ENCODE data around the gene FDXACB1.

DNA sequence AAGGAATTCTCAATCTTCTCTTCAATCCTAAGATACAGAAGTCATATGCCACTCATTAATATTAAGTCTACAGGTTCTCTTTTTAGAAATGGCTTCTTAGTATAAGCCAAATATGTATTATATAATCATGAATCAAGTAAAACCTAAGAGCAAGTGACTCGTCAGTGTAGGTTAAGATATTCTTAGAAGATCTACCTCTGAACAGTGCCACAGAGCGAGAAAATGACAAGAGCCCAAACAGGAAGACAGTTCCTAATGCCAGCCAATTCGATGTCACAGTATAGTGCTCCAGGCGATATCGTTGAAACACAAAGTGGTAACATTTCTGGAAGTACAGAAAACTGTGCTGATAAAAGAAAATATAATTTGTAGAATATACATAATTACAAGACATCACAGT, 40.9 kb downstream of the FDXACB1 start:
- TF ChIP-seq POLR2AphosphoS5 (IDR thresholded peaks at IDR 0.05), result no peak
- TF ChIP-seq, protein P1, sequence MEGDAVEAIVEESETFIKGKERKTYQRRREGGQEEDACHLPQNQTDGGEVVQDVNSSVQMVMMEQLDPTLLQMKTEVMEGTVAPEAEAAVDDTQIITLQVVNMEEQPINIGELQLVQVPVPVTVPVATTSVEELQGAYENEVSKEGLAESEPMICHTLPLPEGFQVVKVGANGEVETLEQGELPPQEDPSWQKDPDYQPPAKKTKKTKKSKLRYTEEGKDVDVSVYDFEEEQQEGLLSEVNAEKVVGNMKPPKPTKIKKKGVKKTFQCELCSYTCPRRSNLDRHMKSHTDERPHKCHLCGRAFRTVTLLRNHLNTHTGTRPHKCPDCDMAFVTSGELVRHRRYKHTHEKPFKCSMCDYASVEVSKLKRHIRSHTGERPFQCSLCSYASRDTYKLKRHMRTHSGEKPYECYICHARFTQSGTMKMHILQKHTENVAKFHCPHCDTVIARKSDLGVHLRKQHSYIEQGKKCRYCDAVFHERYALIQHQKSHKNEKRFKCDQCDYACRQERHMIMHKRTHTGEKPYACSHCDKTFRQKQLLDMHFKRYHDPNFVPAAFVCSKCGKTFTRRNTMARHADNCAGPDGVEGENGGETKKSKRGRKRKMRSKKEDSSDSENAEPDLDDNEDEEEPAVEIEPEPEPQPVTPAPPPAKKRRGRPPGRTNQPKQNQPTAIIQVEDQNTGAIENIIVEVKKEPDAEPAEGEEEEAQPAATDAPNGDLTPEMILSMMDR (IDR thresholded peaks at IDR 0.05), result no peak
- no peak for TF ChIP-seq EP300 (IDR thresholded peaks at IDR 0.05)

Data from sigmoid colon (tissue), 4 donors.